Fibroblast of mammary gland (primary cell): ENCODE results near the gene SPOCK3.
"Not testable (repeated sequence)": the region's sequence is repeated elsewhere in the genome, so short reads cannot be mapped to it uniquely, and the experiment has no call there.

Experiments used
- DNase-seq: peaks from one replicate; pipeline ENCODE4 v3.0.0-alpha.2; 2010; ENCODE audit warnings: low read depth
- H3K4me3 ChIP-seq: 2 replicates; pipeline ENCODE4 v1.5.1; 2011; ENCODE audit warnings: low read depth, mild to moderate bottlenecking, low read length, moderate library complexity; ENCODE audit not compliant: control insufficient read depth
- CTCF ChIP-seq: conservative IDR thresholded peaks from 2 replicates; pipeline ENCODE4 v1.5.1; 2011; ENCODE audit warnings: low read depth, low read length, inconsistent platforms; ENCODE audit not compliant: control insufficient read depth, insufficient read depth

The SPOCK3 gene

GRCh38 chr4:167234316-167234881 lies at the start of gene SPOCK3:
Gene SPOCK3 (minus strand): TSS chr4:167234494.
- TF ChIP-seq CTCF: no peak
- peak within 1 kb of the TSS; percentile 44 for H3K4me3 ChIP-seq
- DNase-seq: peak; percentile 16

DNA sequence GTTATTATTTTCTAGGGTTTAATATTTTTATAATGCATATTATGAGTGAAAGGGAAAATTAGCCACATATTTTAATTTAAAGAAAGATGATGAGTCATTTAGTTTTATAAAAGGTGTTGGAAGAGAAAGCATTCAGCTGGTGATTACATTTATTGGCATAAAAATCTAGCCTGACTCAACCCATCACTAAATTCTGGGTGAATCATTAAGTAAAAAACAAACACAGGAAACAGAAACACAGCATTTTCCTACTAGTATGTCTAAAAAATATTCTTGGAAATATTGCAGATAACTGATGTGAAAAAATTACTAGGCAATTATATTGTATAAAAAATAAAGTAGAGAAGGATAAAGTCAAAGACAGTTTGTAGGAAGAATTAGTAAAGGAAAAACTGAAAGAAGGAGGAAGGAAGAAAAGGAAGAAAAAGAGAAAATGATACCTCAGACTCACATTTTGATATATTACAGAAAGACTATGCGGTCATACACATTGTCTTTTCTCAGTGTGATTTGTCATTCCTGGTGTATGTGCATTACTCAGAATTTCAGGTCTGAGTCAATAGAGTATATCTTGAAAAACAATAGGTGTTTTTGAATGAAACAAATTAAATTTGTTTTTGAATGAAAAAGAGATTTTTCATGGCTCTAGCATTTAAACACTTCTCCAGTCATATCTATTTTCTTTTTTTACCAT lies 48.0 kb upstream of the SPOCK3 start:
- DNase-seq: peak; percentile 10
- H3K4me3 ChIP-seq: no peak overlapping the region

GRCh38 chr4:167281545-167281944 lies 47.3 kb upstream of the SPOCK3 start:
- DNase-seq, H3K4me3 ChIP-seq: not testable (repeated sequence)

More for the DNA sequence above, 48.0 kb upstream of the SPOCK3 start:
- no peak for TF ChIP-seq CTCF

- peak; percentile 2 for DNase-seq
- no peak for TF ChIP-seq CTCF
- no peak overlapping the region for H3K4me3 ChIP-seq
These were observed 40.1 kb upstream of the SPOCK3 start for GRCh38 chr4:167274351-167274750.

- DNase-seq: no peak
- no peak overlapping the region for H3K4me3 ChIP-seq
- no peak for TF ChIP-seq CTCF
These were observed 30.9 kb upstream of the SPOCK3 start for GRCh38 chr4:167265231-167265630.

DNA sequence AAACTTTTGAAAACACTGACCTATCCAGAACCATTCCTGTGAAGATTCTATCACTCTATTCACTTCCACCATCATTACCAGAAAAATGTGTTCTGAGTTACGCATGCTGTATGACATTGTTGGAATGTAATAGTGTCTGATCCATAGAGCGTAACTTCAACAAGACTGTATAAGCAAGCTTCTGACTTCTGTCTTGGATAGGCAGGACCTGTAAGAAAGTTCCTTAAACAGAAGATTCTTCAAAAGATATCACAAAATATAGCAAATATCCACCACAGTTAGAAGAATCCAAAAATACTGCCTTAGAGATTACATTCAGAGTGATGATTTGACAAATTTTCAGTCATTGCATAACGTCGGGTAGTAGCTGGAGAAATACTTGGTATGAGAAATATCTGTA lies 14.0 kb upstream of the SPOCK3 start:
- no peak for TF ChIP-seq CTCF
- no peak overlapping the region for H3K4me3 ChIP-seq
- no peak for DNase-seq

DNA sequence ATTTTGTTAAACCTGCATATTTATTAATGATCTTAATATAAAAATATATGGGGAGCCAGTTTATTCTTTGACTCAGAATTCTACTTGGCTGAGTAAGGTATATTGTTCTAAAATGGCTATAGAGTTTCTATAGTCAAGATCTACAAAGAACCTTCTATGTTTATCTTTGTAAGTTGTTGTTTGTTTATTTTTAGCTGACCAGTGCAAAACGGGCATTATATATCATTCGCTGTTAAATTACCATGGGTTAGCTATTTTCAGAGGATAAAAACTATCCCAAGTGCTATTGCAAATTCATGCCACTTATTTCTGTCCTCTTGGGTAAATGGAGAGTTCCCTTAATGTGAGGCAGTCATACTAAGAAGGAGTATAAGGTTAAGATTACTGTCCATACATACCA lies 5.3 kb upstream of the SPOCK3 start:
- no peak for TF ChIP-seq CTCF
- DNase-seq: no peak
- H3K4me3 ChIP-seq: no peak overlapping the region
